HEK293 (cell line): ENCODE results near the gene PXYLP1.

Source experiments
- CTCF ChIA-PET: fragments of 350-600 bp; formaldehyde crosslinking; extraction: SDS; loops from one replicate; lab custom pipeline; 2021; ENCODE audit warnings: antibody characterized with exemption; lab: Yijun Ruan, JAX
- POLR2A ChIA-PET: fragments of 300-600 bp; formaldehyde crosslinking; extraction: SDS; loops from one replicate; lab custom pipeline; 2020; ENCODE audit warnings: antibody characterized with exemption, inconsistent platforms; lab: Yijun Ruan, JAX
- H3K27ac ChIP-seq: fragments of 200-500 bp; sonication (Bioruptor generic); 2 replicates; pipeline ENCODE4 v1.5.1; 2014; ENCODE audit warnings: low read depth, low read length, control low read depth, inconsistent platforms; ENCODE audit errors: extremely low read depth
- H3K36me3 ChIP-seq, 2 experiments: fragments of 200-500 bp in 1 of 2; sonication (Bioruptor generic) in 1 of 2; 1 replicate in 1 of 2; 2 replicates in 1 of 2; pipeline ENCODE4 v1.5.1; 2014 to 2017; ENCODE audit warnings: inconsistent platforms in 2 of 2, low read length in 2 of 2; ENCODE audit not compliant: control insufficient read depth in 2 of 2, insufficient read depth in 1 of 2
- H3K4me1 ChIP-seq: fragments of 200-500 bp; sonication (Bioruptor generic); 2 replicates; pipeline ENCODE4 v1.5.1; 2014; ENCODE audit warnings: mild to moderate bottlenecking, low read length, inconsistent platforms; ENCODE audit not compliant: control insufficient read depth, insufficient read depth
- H3K4me3 ChIP-seq: 2 replicates; pipeline ENCODE4 v1.5.1; 2011; ENCODE audit warnings: low read depth, mild to moderate bottlenecking, control low read depth, low read length, moderate library complexity
- H3K9me3 ChIP-seq: fragments of 200-500 bp; sonication (Bioruptor generic); 2 replicates; pipeline ENCODE4 v1.5.1; 2014; ENCODE audit warnings: low read depth, low read length, inconsistent platforms; ENCODE audit not compliant: control insufficient read depth, insufficient read depth
- BCL11A ChIP-seq: fragments of 450-650 bp; formaldehyde crosslinking; IDR thresholded peaks from 2 replicates; pipeline ENCODE4 v1.5.1; 2016; ENCODE audit warnings: low read depth, missing biosample characterization, missing genetic modification characterization
- HOXD13 ChIP-seq: sonication (generic); formaldehyde crosslinking; IDR thresholded peaks from 2 replicates; pipeline ENCODE4 v1.8.0; 2022; ENCODE audit warnings: missing genetic modification reagents, borderline replicate concordance
- KLF1 ChIP-seq: fragments of 450-650 bp; formaldehyde crosslinking; IDR thresholded peaks from 2 replicates; pipeline ENCODE4 v1.5.1; 2016; ENCODE audit warnings: missing biosample characterization, missing genetic modification characterization
- KLF7 ChIP-seq: fragments of 450-650 bp; formaldehyde crosslinking; IDR thresholded peaks from 2 replicates; pipeline ENCODE4 v1.5.1; 2016; ENCODE audit warnings: missing biosample characterization, missing genetic modification characterization, borderline replicate concordance
- KLF9 ChIP-seq: fragments of 450-650 bp; formaldehyde crosslinking; IDR thresholded peaks from 2 replicates; pipeline ENCODE4 v1.5.1; 2016; ENCODE audit warnings: missing biosample characterization, missing genetic modification characterization, low read depth
- SP2 ChIP-seq: fragments of 450-650 bp; formaldehyde crosslinking; IDR thresholded peaks from 2 replicates; pipeline ENCODE4 v1.5.1; 2016; ENCODE audit warnings: missing biosample characterization, missing genetic modification characterization
- ZBTB20 ChIP-seq: fragments of 450-650 bp; formaldehyde crosslinking; IDR thresholded peaks from 2 replicates; pipeline ENCODE4 v1.5.1; 2016; ENCODE audit warnings: missing biosample characterization, missing genetic modification characterization
- ZNF335 ChIP-seq: fragments of 450-650 bp; formaldehyde crosslinking; conservative IDR thresholded peaks from 2 replicates; pipeline ENCODE4 v1.5.1; 2016; ENCODE audit warnings: missing biosample characterization, missing genetic modification characterization
- ZNF404 ChIP-seq: fragments of 450-650 bp; formaldehyde crosslinking; IDR thresholded peaks from 2 replicates; pipeline ENCODE4 v1.5.1; 2017; ENCODE audit warnings: missing biosample characterization, missing genetic modification characterization
- ZNF555 ChIP-seq: fragments of 450-650 bp; formaldehyde crosslinking; conservative IDR thresholded peaks from 2 replicates; pipeline ENCODE4 v1.5.1; 2017; ENCODE audit warnings: missing biosample characterization, mild to moderate bottlenecking, missing genetic modification characterization, inconsistent platforms
- ZNF571 ChIP-seq: fragments of 450-650 bp; formaldehyde crosslinking; IDR thresholded peaks from 2 replicates; pipeline ENCODE4 v1.5.0; 2017; ENCODE audit warnings: missing biosample characterization, missing genetic modification characterization
- ZNF621 ChIP-seq: fragments of 450-650 bp; formaldehyde crosslinking; IDR thresholded peaks from 2 replicates; pipeline ENCODE4 v1.5.1; 2017; ENCODE audit warnings: missing biosample characterization, missing genetic modification characterization
- ZNF701 ChIP-seq: fragments of 450-650 bp; formaldehyde crosslinking; IDR thresholded peaks from 2 replicates; pipeline ENCODE4 v1.5.1; 2016; ENCODE audit warnings: missing biosample characterization, missing genetic modification characterization
- ZNF791 ChIP-seq: fragments of 450-650 bp; formaldehyde crosslinking; IDR thresholded peaks from 2 replicates; pipeline ENCODE4 v1.5.1; 2016; ENCODE audit warnings: missing biosample characterization, missing genetic modification characterization
- TF ChIP-seq, protein P1 (sequence below): fragments of 450-650 bp; formaldehyde crosslinking; IDR thresholded peaks from 2 replicates; pipeline ENCODE4 v1.5.1; 2016; ENCODE audit warnings: missing biosample characterization, missing genetic modification characterization
- TF ChIP-seq, protein P2 (sequence below): fragments of 450-650 bp; formaldehyde crosslinking; conservative IDR thresholded peaks from 2 replicates; pipeline ENCODE4 v1.5.1; 2016; ENCODE audit warnings: low read depth, missing biosample characterization, missing genetic modification characterization
- TF ChIP-seq, protein P3 (sequence below): fragments of 450-650 bp; formaldehyde crosslinking; IDR thresholded peaks from 2 replicates; pipeline ENCODE4 v1.5.1; 2016; ENCODE audit warnings: missing biosample characterization, missing genetic modification characterization, borderline replicate concordance
- TF ChIP-seq, protein P4 (sequence below): fragments of 450-650 bp; formaldehyde crosslinking; IDR thresholded peaks from 2 replicates; pipeline ENCODE4 v1.5.1; 2016; ENCODE audit warnings: missing biosample characterization, missing genetic modification characterization
- TF ChIP-seq, protein P5 (sequence below): fragments of 450-650 bp; formaldehyde crosslinking; IDR thresholded peaks from 2 replicates; pipeline ENCODE4 v1.5.1; 2017; ENCODE audit warnings: missing biosample characterization, missing genetic modification characterization
- TF ChIP-seq, protein P6 (sequence below): fragments of 450-650 bp; formaldehyde crosslinking; IDR thresholded peaks from 2 replicates; pipeline ENCODE4; 2016; ENCODE audit warnings: missing biosample characterization, missing genetic modification characterization

The PXYLP1 gene

DNA sequence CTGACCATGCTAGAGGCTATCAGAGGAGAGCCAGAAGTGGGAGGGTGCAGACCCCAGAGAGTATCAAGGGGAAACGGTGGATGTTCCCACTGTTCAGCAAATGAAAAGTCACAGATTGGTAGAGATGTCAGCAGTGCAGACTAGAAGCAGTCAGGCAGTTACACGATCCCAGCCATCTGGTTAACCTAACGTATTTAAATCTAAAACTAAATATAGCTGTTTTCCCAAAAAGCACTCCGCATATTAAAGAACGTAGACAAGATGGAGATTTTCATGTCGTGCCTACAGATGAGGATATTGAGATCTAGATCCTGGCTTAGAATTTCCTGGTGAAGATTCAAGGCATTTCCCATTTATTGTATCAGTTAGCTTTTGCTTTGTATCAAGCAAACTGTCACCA lies 25.2 kb downstream of the PXYLP1 start (continued):
- no peak for TF ChIP-seq ZNF335
- no peak for TF ChIP-seq BCL11A (tag by site-specific recombination)
- TF ChIP-seq ZNF404 (tag by site-specific recombination): no peak
- TF ChIP-seq, protein P1, sequence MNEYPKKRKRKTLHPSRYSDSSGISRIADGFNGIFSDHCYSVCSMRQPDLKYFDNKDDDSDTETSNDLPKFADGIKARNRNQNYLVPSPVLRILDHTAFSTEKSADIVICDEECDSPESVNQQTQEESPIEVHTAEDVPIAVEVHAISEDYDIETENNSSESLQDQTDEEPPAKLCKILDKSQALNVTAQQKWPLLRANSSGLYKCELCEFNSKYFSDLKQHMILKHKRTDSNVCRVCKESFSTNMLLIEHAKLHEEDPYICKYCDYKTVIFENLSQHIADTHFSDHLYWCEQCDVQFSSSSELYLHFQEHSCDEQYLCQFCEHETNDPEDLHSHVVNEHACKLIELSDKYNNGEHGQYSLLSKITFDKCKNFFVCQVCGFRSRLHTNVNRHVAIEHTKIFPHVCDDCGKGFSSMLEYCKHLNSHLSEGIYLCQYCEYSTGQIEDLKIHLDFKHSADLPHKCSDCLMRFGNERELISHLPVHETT: no peak
- TF ChIP-seq ZNF571 (tag by site-specific recombination): no peak
- no peak for TF ChIP-seq SP2

DNA sequence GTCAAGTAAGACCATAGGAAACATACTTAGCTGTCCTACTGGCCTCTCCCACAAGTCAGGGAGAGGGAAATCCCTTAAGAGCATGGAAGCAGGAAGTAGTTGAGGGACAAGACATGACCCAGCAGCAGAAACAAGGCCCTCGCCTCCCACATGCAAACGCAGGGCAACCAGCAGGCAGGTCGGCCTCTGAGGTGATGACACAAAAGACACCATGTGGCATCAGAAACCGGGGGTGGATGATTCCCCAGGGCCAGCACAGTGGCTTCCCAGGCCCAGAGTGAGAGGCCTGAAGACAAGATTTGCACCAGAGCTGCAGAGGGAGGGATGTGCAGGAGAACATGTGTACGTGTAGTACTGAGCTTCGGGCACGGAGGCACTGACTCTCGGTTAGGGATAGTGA lies 26.3 kb downstream of the PXYLP1 start:
- no peaks in the 10 kb centered on the region for H3K9me3 ChIP-seq
- ChIA-PET POLR2A (no interaction called here), CTCF (interaction anchor here (0.7 to 1.5 kb wide), 3 partner anchors 9 to 26 kb away, joined by 3 to 10 read pairs (median 4); partner anchors contain the start of gene PXYLP1)
- H3K36me3 ChIP-seq: peaks cover 0 to 8% of the 10 kb centered on the region in 2 experiments; a peak in 1 of 3 replicates
- no peak for TF ChIP-seq ZNF555 (tag by site-specific recombination)
- TF ChIP-seq, protein P2, sequence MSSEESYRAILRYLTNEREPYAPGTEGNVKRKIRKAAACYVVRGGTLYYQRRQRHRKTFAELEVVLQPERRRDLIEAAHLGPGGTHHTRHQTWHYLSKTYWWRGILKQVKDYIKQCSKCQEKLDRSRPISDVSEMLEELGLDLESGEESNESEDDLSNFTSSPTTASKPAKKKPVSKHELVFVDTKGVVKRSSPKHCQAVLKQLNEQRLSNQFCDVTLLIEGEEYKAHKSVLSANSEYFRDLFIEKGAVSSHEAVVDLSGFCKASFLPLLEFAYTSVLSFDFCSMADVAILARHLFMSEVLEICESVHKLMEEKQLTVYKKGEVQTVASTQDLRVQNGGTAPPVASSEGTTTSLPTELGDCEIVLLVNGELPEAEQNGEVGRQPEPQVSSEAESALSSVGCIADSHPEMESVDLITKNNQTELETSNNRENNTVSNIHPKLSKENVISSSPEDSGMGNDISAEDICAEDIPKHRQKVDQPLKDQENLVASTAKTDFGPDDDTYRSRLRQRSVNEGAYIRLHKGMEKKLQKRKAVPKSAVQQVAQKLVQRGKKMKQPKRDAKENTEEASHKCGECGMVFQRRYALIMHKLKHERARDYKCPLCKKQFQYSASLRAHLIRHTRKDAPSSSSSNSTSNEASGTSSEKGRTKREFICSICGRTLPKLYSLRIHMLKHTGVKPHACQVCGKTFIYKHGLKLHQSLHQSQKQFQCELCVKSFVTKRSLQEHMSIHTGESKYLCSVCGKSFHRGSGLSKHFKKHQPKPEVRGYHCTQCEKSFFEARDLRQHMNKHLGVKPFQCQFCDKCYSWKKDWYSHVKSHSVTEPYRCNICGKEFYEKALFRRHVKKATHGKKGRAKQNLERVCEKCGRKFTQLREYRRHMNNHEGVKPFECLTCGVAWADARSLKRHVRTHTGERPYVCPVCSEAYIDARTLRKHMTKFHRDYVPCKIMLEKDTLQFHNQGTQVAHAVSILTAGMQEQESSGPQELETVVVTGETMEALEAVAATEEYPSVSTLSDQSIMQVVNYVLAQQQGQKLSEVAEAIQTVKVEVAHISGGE: no peak
- no peak for TF ChIP-seq ZNF701 (tag by site-specific recombination)
- no peak for TF ChIP-seq KLF9 (tag by site-specific recombination)
- TF ChIP-seq ZNF791 (tag by site-specific recombination): no peak
- H3K4me1 ChIP-seq: no peaks in the 10 kb centered on the region
- no peak overlapping the region for H3K4me3 ChIP-seq
- no peak overlapping the region for H3K27ac ChIP-seq

DNA sequence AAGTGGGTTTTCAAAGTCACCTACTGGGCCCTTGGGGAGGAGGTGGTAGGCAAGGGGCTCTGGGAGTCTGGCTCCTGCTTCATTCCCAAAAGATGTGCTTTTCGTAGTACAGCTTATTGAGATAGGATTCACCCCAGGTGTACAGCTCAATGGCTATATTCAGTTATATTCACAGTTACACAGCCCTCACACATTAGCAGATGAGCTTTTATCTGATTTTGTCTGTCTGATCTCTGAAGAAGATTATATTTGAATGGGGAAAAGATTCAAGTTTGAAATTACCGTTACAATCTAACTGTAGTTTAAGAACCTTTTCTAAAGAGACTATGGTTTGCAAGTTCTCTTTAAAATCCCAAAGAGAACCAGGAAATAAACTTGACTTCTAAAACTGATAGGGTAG lies 27.3 kb downstream of the PXYLP1 start:
- ChIA-PET CTCF (interaction anchor here (0.6 to 1.5 kb wide), 2 partner anchors 27 to 855 kb away, joined by 4 to 10 read pairs; partner anchors contain the start of gene PXYLP1), POLR2A (interaction anchor here (0.7 kb wide), 1 partner anchor 27 kb away, joined by 4 read pairs; the partner anchor contains the start of gene PXYLP1)
- Histone ChIP-seq H3K4me3 (no peak overlapping the region), H3K4me1 (no peaks in the 10 kb centered on the region), H3K9me3 (no peaks in the 10 kb centered on the region), H3K27ac (no peak overlapping the region), H3K36me3 (peaks cover 0 to 11% of the 10 kb centered on the region in 2 experiments; a peak in 1 of 3 replicates)
- TF ChIP-seq KLF1 (tag by site-specific recombination) (no peak), ZNF621 (no peak), ZBTB20 (tag by site-specific recombination) (no peak), KLF7 (tag by site-specific recombination) (no peak), HOXD13 (no peak), ZNF791 (tag by site-specific recombination) (no peak)
- TF ChIP-seq, protein P3, sequence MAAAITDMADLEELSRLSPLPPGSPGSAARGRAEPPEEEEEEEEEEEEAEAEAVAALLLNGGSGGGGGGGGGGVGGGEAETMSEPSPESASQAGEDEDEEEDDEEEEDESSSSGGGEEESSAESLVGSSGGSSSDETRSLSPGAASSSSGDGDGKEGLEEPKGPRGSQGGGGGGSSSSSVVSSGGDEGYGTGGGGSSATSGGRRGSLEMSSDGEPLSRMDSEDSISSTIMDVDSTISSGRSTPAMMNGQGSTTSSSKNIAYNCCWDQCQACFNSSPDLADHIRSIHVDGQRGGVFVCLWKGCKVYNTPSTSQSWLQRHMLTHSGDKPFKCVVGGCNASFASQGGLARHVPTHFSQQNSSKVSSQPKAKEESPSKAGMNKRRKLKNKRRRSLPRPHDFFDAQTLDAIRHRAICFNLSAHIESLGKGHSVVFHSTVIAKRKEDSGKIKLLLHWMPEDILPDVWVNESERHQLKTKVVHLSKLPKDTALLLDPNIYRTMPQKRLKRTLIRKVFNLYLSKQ (tag by site-specific recombination): no peak
- TF ChIP-seq, protein P4, sequence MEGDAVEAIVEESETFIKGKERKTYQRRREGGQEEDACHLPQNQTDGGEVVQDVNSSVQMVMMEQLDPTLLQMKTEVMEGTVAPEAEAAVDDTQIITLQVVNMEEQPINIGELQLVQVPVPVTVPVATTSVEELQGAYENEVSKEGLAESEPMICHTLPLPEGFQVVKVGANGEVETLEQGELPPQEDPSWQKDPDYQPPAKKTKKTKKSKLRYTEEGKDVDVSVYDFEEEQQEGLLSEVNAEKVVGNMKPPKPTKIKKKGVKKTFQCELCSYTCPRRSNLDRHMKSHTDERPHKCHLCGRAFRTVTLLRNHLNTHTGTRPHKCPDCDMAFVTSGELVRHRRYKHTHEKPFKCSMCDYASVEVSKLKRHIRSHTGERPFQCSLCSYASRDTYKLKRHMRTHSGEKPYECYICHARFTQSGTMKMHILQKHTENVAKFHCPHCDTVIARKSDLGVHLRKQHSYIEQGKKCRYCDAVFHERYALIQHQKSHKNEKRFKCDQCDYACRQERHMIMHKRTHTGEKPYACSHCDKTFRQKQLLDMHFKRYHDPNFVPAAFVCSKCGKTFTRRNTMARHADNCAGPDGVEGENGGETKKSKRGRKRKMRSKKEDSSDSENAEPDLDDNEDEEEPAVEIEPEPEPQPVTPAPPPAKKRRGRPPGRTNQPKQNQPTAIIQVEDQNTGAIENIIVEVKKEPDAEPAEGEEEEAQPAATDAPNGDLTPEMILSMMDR: no peak
- TF ChIP-seq, protein P5, sequence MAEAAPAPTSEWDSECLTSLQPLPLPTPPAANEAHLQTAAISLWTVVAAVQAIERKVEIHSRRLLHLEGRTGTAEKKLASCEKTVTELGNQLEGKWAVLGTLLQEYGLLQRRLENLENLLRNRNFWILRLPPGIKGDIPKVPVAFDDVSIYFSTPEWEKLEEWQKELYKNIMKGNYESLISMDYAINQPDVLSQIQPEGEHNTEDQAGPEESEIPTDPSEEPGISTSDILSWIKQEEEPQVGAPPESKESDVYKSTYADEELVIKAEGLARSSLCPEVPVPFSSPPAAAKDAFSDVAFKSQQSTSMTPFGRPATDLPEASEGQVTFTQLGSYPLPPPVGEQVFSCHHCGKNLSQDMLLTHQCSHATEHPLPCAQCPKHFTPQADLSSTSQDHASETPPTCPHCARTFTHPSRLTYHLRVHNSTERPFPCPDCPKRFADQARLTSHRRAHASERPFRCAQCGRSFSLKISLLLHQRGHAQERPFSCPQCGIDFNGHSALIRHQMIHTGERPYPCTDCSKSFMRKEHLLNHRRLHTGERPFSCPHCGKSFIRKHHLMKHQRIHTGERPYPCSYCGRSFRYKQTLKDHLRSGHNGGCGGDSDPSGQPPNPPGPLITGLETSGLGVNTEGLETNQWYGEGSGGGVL: no peak
- TF ChIP-seq, protein P6, sequence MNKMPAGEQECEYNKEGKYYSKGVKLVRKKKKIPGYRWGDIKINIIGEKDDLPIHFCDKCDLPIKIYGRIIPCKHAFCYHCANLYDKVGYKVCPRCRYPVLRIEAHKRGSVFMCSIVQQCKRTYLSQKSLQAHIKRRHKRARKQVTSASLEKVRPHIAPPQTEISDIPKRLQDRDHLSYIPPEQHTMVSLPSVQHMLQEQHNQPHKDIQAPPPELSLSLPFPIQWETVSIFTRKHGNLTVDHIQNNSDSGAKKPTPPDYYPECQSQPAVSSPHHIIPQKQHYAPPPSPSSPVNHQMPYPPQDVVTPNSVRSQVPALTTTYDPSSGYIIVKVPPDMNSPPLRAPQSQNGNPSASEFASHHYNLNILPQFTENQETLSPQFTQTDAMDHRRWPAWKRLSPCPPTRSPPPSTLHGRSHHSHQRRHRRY (tag by site-specific recombination): no peak
